Hematopoietic multipotent progenitor cell treated with erythropoietin and hydrocortisone succinate and interleukin-3 and kit ligand, for 6 days (in vitro differentiated cells): ENCODE results near the gene PTPN13.

Experiments
- DNase-seq: peaks from one replicate; pipeline ENCODE4 v3.0.0-alpha.2; 2015

PTPN13 gene

GRCh38 chr4:86720508-86721068, 126.5 kb downstream of the PTPN13 start:
- no peak for DNase-seq

DNA sequence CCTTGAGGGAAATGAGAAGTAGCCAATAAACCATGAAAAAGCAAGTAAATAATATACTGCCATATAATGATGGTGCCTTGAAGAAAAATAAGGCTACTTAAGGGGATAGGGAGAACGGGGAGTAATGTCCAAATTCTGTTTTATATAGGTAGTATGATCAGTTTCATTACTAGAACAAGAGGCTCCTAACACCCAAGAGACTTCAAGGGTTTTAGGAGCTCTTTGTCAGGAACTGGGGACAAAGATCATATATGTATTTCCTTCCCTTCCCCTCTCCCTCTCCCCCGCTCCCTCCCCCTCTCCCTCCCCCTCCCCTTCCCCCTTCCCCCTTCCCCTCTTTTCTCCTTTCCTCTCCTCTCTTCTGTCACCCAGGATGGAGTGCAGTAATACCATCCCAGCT, 127.3 kb downstream of the PTPN13 start:
- no peak for DNase-seq

DNA sequence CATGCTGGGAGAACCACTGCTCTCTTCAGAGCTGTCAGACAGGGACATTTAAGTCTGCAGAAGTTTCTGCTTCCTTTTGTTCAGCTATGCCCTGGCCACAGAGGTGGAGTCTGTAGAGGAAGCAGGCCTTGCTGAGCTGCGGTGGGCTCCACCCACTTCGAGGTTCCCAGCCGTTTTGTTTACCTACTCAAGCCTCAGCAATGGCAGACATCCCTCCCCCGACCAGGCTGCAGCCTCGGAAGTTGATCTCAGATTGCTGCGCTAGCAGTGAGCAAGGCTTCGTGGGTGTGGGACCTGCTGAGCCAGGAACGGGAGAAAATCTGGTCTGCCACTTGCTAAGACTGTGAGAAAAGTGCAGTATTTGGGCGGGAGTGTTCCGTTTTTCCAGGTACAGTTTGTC, 136.2 kb downstream of the PTPN13 start:
- DNase-seq: no peak

- DNase-seq: no peak
Observed at GRCh38 chr4:86737244-86737643, 143.1 kb downstream of the PTPN13 start.

- DNase-seq: no peak
Observed at GRCh38 chr4:86741846-86742245, 147.7 kb downstream of the PTPN13 start.

DNA sequence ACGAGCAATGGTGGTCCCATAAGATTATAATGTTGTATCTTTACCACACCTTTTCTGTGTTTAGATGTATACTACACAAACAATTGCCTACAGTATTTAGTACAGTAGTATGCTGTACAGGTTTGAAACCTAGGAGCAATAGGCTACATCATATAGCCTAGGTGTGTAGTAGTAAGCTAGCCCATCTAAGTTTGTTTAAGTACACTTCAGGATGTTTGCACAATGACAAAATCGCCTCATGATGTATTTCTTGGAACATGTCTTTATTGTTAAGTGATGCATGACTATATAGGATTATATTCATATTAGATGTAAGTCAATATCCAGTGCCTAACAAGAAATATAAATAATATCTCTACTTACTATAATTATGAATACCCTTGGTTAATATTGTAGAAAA, 150.5 kb downstream of the PTPN13 start:
- DNase-seq: no peak

DNA sequence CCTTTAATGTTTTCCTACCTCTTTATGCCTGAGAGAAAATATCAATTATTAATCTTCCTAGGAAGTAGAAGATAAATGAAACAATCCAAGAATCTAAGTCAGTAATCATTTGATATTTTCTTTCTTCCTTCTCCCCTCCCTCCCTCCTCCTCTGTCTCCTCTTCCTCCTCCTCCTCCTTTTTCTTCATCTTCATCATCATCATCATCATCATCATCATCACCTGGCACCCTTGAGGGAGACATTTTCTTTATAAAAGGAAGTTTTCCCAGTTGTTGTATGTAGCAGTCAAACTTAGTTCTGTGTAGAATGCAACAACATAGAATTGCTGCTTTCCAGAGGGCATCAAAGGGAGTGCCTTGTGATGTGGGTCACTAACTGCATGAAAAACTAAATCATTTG, 155.0 kb downstream of the PTPN13 start:
- DNase-seq: no peak

DNA sequence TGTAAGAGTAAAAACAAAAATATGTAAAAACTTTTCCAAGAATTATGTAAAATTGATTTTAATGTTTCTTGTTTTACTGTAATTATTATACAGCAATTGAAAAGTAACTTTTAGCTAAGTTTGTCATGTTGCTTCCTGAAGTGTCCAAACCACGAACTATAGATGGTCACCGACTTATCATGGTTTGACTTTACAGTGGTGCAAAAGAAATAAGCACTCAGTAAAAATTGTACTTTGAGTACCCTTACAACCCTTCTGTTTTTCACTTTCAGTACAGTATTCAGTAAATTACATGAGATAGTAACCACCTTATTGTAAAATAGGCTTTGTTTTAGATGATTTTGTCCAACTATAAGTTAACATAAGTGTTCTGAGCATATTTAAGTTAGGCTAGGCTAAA, 161.3 kb downstream of the PTPN13 start:
- DNase-seq: no peak

DNA sequence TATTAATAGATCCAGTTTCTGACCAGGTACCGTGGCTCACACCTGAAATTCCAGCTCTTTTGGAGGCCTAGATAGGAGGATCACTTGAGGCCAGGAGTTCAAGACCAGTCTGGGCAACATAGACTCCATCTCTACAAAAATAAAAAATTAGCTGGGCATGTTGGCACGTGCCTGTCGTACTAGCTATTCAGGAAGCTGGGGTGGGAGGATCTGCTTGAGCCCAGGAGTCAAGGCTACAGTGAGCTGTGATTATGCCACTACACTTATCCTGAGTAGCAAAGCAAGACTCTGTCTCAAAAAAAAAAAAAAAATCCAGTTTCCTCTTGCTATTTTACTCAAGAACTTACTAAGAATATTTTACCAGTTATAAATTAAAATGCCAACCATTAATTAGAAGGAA, 163.4 kb downstream of the PTPN13 start:
- no peak for DNase-seq

DNA sequence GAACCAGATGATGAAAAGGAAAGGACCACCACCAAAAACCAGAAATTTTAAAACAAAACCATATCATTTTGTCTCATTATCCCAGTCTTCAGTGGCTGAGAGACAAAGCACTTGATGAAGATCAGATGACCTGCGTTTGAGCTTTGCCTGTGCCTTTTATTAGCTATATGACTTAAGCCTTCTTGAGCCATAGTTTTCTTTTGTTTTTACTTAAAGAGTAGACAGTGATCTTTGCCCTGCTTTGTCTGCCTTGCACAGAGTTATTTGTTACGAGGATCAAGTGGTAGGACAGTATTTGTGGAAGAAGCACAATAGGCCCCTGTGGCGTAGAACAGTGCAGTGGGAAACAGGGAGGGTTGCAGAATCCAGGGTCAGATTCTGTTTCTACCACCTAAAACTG, 165.2 kb downstream of the PTPN13 start:
- DNase-seq: no peak

- DNase-seq: no peak
Observed at GRCh38 chr4:86762649-86763048, 168.5 kb downstream of the PTPN13 start.

DNA sequence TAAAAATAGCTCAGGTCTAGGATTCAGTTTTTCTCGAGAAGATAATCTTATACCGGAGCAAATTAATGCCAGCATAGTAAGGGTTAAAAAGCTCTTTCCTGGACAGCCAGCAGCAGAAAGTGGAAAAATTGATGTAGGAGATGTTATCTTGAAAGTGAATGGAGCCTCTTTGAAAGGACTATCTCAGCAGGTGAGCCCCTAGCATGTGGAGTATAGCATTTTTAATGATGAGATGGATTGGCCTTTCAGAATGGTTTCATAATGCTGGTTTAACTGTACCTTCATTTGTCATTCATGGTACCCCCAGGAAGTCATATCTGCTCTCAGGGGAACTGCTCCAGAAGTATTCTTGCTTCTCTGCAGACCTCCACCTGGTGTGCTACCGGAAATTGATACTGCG, 175.7 kb downstream of the PTPN13 start:
- no peak for DNase-seq

GRCh38 chr4:86771141-86771540, 177.0 kb downstream of the PTPN13 start:
- no peak for DNase-seq

DNA sequence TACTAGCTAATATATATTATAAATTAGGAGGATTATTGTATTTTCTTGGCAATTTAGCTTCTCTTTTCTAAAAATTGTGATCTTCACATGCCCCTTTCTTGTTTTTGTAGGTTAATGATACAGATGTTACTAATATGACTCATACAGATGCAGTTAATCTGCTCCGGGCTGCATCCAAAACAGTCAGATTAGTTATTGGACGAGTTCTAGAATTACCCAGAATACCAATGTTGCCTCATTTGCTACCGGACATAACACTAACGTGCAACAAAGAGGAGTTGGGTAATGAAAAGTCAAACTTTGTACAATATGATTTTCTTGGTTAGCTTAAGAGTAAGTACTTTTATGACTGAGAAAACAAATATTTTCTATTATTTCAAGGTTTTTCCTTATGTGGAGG, 180.9 kb downstream of the PTPN13 start:
- no peak for DNase-seq

DNA sequence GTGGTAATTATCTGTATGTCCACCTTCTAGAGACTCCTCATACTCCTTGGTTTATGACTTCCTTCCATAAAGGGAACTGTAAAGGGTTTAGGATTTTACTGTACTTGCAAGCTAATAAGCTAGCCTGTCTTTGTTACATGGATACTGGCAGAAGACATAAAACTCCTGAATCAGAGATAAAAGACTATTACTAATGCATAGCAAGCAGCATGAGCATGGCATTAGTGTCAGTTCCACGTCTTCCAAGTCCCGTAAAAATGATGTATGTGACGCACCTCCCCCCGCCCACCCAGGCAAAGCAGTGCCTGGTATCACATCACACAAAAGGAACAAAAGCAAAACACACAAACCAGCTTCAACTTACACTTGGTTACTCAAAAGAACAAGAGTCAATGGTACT, 184.1 kb downstream of the PTPN13 start:
- no peak for DNase-seq

- DNase-seq: no peak
Observed at GRCh38 chr4:86788826-86789225, 194.7 kb downstream of the PTPN13 start.

DNA sequence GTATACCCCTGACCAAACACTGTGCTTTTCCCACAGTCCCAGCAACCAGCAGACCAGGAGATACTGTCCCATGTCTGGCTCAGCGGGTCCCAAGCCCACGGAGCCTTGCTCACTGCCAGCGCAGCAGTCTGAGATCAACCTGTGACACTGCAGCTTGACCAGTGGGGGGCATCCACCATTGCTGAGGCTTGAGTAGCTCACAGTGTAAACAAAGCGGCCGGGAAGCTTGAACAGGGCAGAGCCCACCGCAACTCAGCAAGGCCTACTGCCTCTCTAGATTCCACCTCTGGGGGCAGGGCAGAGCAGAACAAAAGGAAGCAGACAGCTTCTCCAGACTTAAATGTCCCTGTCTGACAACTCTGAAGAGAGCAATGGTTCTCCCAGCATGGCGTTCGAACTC, 197.0 kb downstream of the PTPN13 start:
- DNase-seq: peak; percentile 5

DNA sequence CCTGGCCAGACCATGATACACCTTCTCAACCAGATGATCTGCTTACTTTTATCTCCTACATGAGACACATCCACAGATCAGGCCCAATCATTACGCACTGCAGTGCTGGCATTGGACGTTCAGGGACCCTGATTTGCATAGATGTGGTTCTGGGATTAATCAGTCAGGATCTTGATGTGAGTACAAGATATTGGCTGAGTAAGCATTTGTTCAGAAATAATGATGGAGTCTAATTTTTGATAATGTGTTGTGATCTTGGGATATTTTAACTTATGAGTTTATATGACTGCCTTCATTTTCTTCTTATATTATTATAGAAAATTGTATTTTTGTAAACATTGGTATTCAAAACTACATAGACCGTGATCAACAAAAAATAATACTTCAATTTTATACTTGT, 215.7 kb downstream of the PTPN13 start:
- DNase-seq: no peak

- no peak for DNase-seq
Observed at GRCh38 chr4:86810847-86811246, 216.7 kb downstream of the PTPN13 start.

DNA sequence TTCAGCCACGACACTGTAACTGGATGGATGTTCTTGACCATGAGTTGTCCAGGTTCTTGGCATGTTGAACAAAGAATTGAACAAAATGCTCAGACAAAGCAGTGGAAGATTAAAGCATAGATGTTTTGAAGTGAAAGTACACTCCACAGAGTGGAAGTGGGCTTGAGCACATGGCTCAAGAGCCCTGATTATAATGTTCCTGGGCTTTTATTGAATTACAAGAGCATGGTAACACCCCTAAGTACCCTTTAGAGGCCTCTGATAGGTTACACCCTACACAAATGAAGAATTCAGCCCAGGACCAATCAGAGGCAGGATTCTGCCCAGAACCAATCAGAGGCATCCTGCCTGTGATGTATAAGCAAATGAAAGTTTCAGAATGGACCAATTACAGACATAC, 221.5 kb downstream of the PTPN13 start:
- DNase-seq: no peak

- no peak for DNase-seq
Observed at GRCh38 chr4:86816501-86817273, 222.6 kb downstream of the PTPN13 start.

GRCh38 chr4:86818211-86818610, 224.1 kb downstream of the PTPN13 start:
- DNase-seq: no peak

DNA sequence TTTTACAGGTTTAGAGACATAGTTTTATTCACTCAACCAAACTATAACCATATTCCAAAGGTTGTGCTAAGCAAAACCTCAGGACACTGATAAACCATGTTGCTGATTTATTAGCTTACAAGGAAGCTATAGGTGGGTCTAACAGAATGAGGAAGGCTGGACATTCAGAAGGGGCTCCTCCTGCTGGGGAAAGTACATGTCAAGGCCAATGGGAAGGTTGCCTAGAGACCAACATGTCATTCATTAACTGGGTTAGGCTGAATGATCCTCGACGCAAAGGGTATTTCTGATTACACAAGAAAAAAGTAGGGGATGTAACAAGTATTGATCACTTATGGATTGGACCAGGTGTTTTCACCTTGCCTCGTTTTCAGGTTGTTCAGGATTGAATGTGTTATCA, 224.7 kb downstream of the PTPN13 start:
- DNase-seq: no peak

- no peak for DNase-seq
Observed at GRCh38 chr4:86819561-86819960, 225.4 kb downstream of the PTPN13 start.

GRCh38 chr4:86821151-86821550, 227.0 kb downstream of the PTPN13 start:
- no peak for DNase-seq
